GM18526 (cell line): ENCODE data around the gene PLXNA2.

Experiments
- POLR2A ChIP-seq: IDR thresholded peaks from 3 replicates; pipeline ENCODE4 v1.6.1; 2011; ENCODE audit not compliant: insufficient read length; ENCODE audit errors: extremely low read depth

The PLXNA2 gene

GRCh38 chr1:208164609-208165008, 79.6 kb downstream of the PLXNA2 start:
- no peak for TF ChIP-seq POLR2A

- TF ChIP-seq POLR2A, result no peak
Observed at GRCh38 chr1:208163539-208163938, 80.6 kb downstream of the PLXNA2 start.

DNA sequence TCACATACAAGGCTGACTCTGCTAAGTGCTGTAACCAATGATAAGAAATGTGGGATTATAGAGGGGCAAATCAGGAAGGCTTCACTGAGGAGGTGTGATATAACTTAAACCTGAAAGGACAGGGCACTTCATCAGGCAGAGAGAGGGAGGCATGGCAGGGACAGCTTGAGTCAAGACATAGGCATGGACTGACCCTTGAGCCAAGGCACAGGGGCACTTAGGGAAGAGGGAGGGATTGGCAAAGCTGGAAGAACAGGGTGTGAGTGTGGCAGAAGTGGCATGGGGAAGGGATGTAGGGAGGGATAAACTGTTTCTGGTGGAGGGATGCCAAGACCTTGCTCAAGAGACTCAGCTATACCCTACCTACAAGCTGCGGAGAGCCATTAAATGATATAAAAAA, 81.3 kb downstream of the PLXNA2 start:
- TF ChIP-seq POLR2A, result no peak

GRCh38 chr1:208161656-208162375, 82.4 kb downstream of the PLXNA2 start:
- TF ChIP-seq POLR2A, result no peak

- TF ChIP-seq POLR2A, result no peak
Observed at GRCh38 chr1:208161005-208161404, 83.2 kb downstream of the PLXNA2 start.

DNA sequence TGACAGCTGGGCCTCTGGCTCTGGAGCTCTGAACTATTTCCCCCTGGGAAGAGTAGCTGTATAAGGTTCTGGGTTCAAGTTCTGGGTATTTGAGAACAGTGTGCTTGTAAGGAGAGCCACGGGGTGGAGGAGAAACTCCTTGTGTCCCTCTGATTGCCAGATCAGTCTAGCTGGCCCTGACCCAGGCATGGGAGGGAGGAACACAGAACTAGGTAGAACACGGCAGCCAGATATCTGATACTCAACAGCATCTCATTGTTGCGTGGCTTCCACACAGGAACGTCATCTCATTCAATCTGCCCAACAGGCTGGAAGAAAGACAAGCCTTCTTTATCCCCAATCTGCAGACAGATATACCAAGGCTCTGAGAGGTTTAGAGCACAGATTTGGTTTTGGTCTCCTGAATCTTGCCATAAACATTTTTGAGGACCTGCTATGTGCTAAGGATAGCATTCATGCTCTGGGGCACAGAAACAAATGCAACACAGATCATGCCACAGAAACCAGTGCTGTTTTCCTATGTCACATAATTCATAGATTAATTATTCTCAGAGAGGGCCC, 83.8 kb downstream of the PLXNA2 start:
- no peak for TF ChIP-seq POLR2A

- no peak for TF ChIP-seq POLR2A
Observed at GRCh38 chr1:208159555-208160258, 84.5 kb downstream of the PLXNA2 start.

DNA sequence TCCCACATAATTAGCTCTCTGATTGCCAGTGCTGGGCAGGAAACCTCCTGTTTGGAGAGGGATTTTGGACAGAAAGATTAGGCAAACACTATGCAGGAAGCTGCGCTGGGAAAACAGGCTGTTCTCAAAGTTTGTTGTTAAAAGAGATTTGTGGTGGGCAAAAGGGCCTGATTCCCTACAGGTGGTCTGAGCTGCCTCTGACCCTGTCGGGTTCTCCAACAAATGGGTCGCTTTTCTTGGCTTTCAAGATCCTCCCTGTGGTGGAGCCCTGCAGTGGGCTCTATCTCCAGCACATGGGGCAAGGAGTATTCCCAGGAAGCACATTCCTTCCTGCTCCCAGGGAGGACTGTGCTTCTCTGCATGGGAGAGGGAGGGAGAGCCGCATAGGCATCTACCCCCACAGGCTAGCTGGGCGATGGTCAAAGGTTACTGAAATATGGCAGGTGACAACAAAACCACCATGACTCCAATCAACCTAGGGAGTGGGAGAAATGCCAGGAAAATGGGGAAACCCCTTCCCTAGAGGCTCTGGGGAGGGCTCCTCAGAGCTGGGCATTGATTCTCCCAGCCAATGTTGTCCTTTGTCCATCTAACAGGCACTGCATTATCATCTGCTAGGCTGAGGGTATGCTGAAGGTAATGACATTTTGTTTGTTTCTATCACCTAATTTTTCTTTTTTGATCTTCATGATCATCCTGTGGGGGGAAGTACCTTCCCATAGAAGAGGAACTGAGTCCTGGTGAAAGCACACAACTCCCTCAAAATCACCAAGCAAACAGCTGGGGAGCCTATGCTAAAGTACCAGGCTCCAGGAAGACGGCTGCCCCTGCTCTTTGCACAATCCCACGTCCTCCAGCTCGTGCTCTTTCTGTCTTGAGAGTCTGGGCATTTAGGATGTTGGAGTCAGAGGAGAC, 85.3 kb downstream of the PLXNA2 start:
- no peak for TF ChIP-seq POLR2A

DNA sequence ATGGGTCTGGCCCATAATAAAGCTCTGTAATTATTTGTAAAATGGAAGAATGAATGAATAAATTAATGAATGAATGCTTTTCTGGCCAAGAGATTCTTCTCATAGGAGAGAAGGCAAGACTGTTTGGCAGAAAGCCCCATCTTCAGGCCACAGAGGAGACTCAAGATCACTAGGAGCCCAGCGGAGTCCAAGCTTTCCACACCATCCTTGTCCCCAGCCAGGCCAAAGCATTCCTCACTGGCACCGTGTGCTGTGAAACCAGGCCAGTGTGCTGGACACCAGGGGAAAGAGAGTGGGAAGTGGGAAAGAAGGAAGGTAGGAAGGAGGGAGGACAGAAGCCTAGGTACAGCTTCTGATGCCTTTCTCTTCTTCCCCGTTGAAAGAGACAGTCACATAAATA, 86.4 kb downstream of the PLXNA2 start:
- TF ChIP-seq POLR2A, result no peak

GRCh38 chr1:208156741-208157140, 87.4 kb downstream of the PLXNA2 start:
- no peak for TF ChIP-seq POLR2A

DNA sequence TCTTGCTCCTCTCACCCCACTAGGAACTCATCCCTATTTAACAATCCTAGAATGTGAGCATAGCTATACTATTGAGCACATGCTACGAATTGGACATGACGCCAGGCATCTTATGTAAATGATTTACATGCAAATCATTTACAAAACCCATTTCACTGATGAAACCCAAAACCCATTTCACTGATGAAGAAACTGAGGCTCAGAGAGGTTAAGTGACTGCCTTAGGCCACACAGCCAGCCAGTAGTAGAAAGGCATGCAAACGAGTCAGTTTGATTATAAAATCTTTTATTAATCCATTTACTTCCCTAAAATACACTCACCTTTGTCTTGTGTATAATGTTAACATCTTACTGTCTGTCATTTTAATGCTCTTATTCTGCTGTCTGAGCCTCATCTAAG, 87.9 kb downstream of the PLXNA2 start:
- no peak for TF ChIP-seq POLR2A

- no peak for TF ChIP-seq POLR2A
Observed at GRCh38 chr1:208154679-208155642, 89.2 kb downstream of the PLXNA2 start.

DNA sequence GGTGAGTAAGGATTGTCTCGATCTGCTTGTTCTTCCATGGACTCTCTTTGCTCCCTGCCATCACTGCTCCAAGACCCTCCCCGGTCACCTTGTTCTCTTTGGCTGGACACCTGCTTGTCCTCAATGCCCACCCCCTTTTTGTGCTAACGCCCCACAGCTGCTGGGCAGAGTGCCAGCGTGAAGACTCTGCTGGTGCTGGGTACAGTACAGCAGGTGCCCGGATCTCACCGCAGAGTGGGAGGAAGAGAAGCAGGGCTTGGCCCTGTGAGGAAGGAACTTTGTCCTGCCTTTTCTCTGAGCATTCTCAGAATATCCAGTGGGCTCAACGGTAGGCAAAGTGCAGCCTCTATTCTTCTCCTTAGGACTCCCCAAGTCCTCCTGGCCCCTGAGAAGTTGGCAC, 90.1 kb downstream of the PLXNA2 start:
- TF ChIP-seq POLR2A, result no peak

DNA sequence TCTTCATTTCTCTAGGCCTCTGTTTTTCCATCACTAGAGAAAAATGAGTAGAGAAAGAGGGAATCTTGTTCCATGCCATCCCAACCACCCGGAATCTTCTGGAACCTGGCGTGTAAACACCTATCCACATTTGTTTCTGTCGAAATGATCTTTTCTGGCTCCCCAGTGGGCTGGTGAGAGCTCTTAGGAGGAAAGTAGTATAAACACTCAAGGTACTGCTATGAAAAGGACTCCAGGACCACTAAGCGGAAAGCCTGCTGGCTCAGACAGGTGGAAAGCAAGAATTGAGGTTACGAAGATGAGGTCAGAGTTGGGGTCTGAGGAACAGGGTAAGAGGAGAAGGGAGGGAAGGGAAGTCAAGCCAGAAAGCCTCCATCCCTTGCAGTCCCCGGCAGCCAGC, 90.8 kb downstream of the PLXNA2 start:
- TF ChIP-seq POLR2A, result no peak
